ENCODE data around the gene CCDC149.

Gene CCDC149

GRCh38 chr4:24933684-24934275, 20.9 kb upstream of the CCDC149 start:
- Histone ChIP-seq H3K4me1 (ENCODE audit: control insufficient read depth, insufficient read depth, low read length, poor library complexity, severe bottlenecking) (no peaks in the 10 kb centered on the region), H3K27me3 (replicated peaks; ENCODE audit: control insufficient read depth, insufficient read depth, low read length, poor library complexity, severe bottlenecking) (no peaks in the 10 kb centered on the region), H3K27ac (ENCODE audit: insufficient read depth, low read length, poor library complexity, severe bottlenecking) (no peak overlapping the region), H3K4me3 (ENCODE audit: insufficient read depth, low read depth, low read length, poor library complexity, severe bottlenecking) (no peak overlapping the region), H3K36me3 (ENCODE audit: control insufficient read depth, insufficient read depth, low read length) (no peaks in the 10 kb centered on the region), H3K9me3 (ENCODE audit: control insufficient read depth, low read length) (no peaks in the 10 kb centered on the region)
- no peak for DNase-seq

- Histone ChIP-seq H3K4me1 (ENCODE audit: control insufficient read depth, insufficient read depth, low read length, poor library complexity, severe bottlenecking) (no peaks in the 10 kb centered on the region), H3K4me3 (ENCODE audit: insufficient read depth, low read depth, low read length, poor library complexity, severe bottlenecking) (no peak overlapping the region), H3K36me3 (ENCODE audit: control insufficient read depth, insufficient read depth, low read length) (no peaks in the 10 kb centered on the region), H3K9me3 (ENCODE audit: control insufficient read depth, low read length) (no peaks in the 10 kb centered on the region), H3K27me3 (replicated peaks; ENCODE audit: control insufficient read depth, insufficient read depth, low read length, poor library complexity, severe bottlenecking) (no peaks in the 10 kb centered on the region), H3K27ac (ENCODE audit: insufficient read depth, low read length, poor library complexity, severe bottlenecking) (no peak overlapping the region)
- no peak for DNase-seq
Measured at GRCh38 chr4:24932515-24933225, 19.8 kb upstream of the CCDC149 start.

- Histone ChIP-seq H3K27me3 (replicated peaks; ENCODE audit: control insufficient read depth, insufficient read depth, low read length, poor library complexity, severe bottlenecking) (no peaks in the 10 kb centered on the region), H3K4me1 (ENCODE audit: control insufficient read depth, insufficient read depth, low read length, poor library complexity, severe bottlenecking) (no peaks in the 10 kb centered on the region), H3K9me3 (ENCODE audit: control insufficient read depth, low read length) (no peaks in the 10 kb centered on the region), H3K36me3 (ENCODE audit: control insufficient read depth, insufficient read depth, low read length) (no peaks in the 10 kb centered on the region), H3K4me3 (ENCODE audit: insufficient read depth, low read depth, low read length, poor library complexity, severe bottlenecking) (no peak overlapping the region), H3K27ac (ENCODE audit: insufficient read depth, low read length, poor library complexity, severe bottlenecking) (no peak overlapping the region)
- no peak for DNase-seq
Measured at GRCh38 chr4:24930151-24930550, 17.3 kb upstream of the CCDC149 start.

- Histone ChIP-seq H3K4me3 (ENCODE audit: insufficient read depth, low read depth, low read length, poor library complexity, severe bottlenecking) (no peak overlapping the region), H3K9me3 (ENCODE audit: control insufficient read depth, low read length) (no peaks in the 10 kb centered on the region), H3K27ac (ENCODE audit: insufficient read depth, low read length, poor library complexity, severe bottlenecking) (no peak overlapping the region), H3K4me1 (ENCODE audit: control insufficient read depth, insufficient read depth, low read length, poor library complexity, severe bottlenecking) (no peaks in the 10 kb centered on the region), H3K27me3 (replicated peaks; ENCODE audit: control insufficient read depth, insufficient read depth, low read length, poor library complexity, severe bottlenecking) (no peaks in the 10 kb centered on the region), H3K36me3 (ENCODE audit: control insufficient read depth, insufficient read depth, low read length) (no peaks in the 10 kb centered on the region)
- DNase-seq, result no peak
Measured at GRCh38 chr4:24928708-24929107, 15.9 kb upstream of the CCDC149 start.

GRCh38 chr4:24927049-24927448, 14.2 kb upstream of the CCDC149 start:
- Histone ChIP-seq H3K27me3 (replicated peaks; ENCODE audit: control insufficient read depth, insufficient read depth, low read length, poor library complexity, severe bottlenecking) (no peaks in the 10 kb centered on the region), H3K27ac (ENCODE audit: insufficient read depth, low read length, poor library complexity, severe bottlenecking) (no peak overlapping the region), H3K4me3 (ENCODE audit: insufficient read depth, low read depth, low read length, poor library complexity, severe bottlenecking) (no peak overlapping the region), H3K36me3 (ENCODE audit: control insufficient read depth, insufficient read depth, low read length) (no peaks in the 10 kb centered on the region), H3K4me1 (ENCODE audit: control insufficient read depth, insufficient read depth, low read length, poor library complexity, severe bottlenecking) (no peaks in the 10 kb centered on the region), H3K9me3 (ENCODE audit: control insufficient read depth, low read length) (no peaks in the 10 kb centered on the region)
- no peak for DNase-seq

- H3K4me3 ChIP-seq (ENCODE audit: insufficient read depth, low read depth, low read length, poor library complexity, severe bottlenecking), result no peak overlapping the region
- H3K9me3 ChIP-seq (ENCODE audit: control insufficient read depth, low read length), result no peaks in the 10 kb centered on the region
- no peaks in the 10 kb centered on the region for H3K4me1 ChIP-seq (ENCODE audit: control insufficient read depth, insufficient read depth, low read length, poor library complexity, severe bottlenecking)
- no peak for DNase-seq
- no peaks in the 10 kb centered on the region for H3K36me3 ChIP-seq (ENCODE audit: control insufficient read depth, insufficient read depth, low read length)
- no peaks in the 10 kb centered on the region for H3K27me3 ChIP-seq (replicated peaks; ENCODE audit: control insufficient read depth, insufficient read depth, low read length, poor library complexity, severe bottlenecking)
- H3K27ac ChIP-seq (ENCODE audit: insufficient read depth, low read length, poor library complexity, severe bottlenecking), result no peak overlapping the region
Measured at GRCh38 chr4:24924309-24924781, 11.5 kb upstream of the CCDC149 start.

GRCh38 chr4:24923550-24923949, 10.7 kb upstream of the CCDC149 start:
- no peak overlapping the region for H3K27ac ChIP-seq (ENCODE audit: insufficient read depth, low read length, poor library complexity, severe bottlenecking)
- H3K36me3 ChIP-seq (ENCODE audit: control insufficient read depth, insufficient read depth, low read length), result no peaks in the 10 kb centered on the region
- no peaks in the 10 kb centered on the region for H3K27me3 ChIP-seq (replicated peaks; ENCODE audit: control insufficient read depth, insufficient read depth, low read length, poor library complexity, severe bottlenecking)
- DNase-seq, result no peak
- H3K4me1 ChIP-seq (ENCODE audit: control insufficient read depth, insufficient read depth, low read length, poor library complexity, severe bottlenecking), result no peaks in the 10 kb centered on the region
- H3K9me3 ChIP-seq (ENCODE audit: control insufficient read depth, low read length), result no peaks in the 10 kb centered on the region
- no peak overlapping the region for H3K4me3 ChIP-seq (ENCODE audit: insufficient read depth, low read depth, low read length, poor library complexity, severe bottlenecking)

- no peaks in the 10 kb centered on the region for H3K4me1 ChIP-seq (ENCODE audit: control insufficient read depth, insufficient read depth, low read length, poor library complexity, severe bottlenecking)
- H3K9me3 ChIP-seq (ENCODE audit: control insufficient read depth, low read length), result no peaks in the 10 kb centered on the region
- no peaks in the 10 kb centered on the region for H3K27me3 ChIP-seq (replicated peaks; ENCODE audit: control insufficient read depth, insufficient read depth, low read length, poor library complexity, severe bottlenecking)
- H3K27ac ChIP-seq (ENCODE audit: insufficient read depth, low read length, poor library complexity, severe bottlenecking), result no peak overlapping the region
- DNase-seq, result no peak
- no peaks in the 10 kb centered on the region for H3K36me3 ChIP-seq (ENCODE audit: control insufficient read depth, insufficient read depth, low read length)
- H3K4me3 ChIP-seq (ENCODE audit: insufficient read depth, low read depth, low read length, poor library complexity, severe bottlenecking), result no peak overlapping the region
Measured at GRCh38 chr4:24923002-24923401, 10.2 kb upstream of the CCDC149 start.

GRCh38 chr4:24922416-24922815, 9.6 kb upstream of the CCDC149 start:
- Histone ChIP-seq H3K27ac (ENCODE audit: insufficient read depth, low read length, poor library complexity, severe bottlenecking) (no peak overlapping the region), H3K4me1 (ENCODE audit: control insufficient read depth, insufficient read depth, low read length, poor library complexity, severe bottlenecking) (no peaks in the 10 kb centered on the region), H3K36me3 (ENCODE audit: control insufficient read depth, insufficient read depth, low read length) (no peaks in the 10 kb centered on the region), H3K4me3 (ENCODE audit: insufficient read depth, low read depth, low read length, poor library complexity, severe bottlenecking) (no peak overlapping the region), H3K9me3 (ENCODE audit: control insufficient read depth, low read length) (no peaks in the 10 kb centered on the region), H3K27me3 (replicated peaks; ENCODE audit: control insufficient read depth, insufficient read depth, low read length, poor library complexity, severe bottlenecking) (no peaks in the 10 kb centered on the region)
- DNase-seq, result no peak

GRCh38 chr4:24921491-24921890, 8.6 kb upstream of the CCDC149 start:
- no peaks in the 10 kb centered on the region for H3K9me3 ChIP-seq (ENCODE audit: control insufficient read depth, low read length)
- no peak overlapping the region for H3K4me3 ChIP-seq (ENCODE audit: insufficient read depth, low read depth, low read length, poor library complexity, severe bottlenecking)
- H3K27me3 ChIP-seq (replicated peaks; ENCODE audit: control insufficient read depth, insufficient read depth, low read length, poor library complexity, severe bottlenecking), result no peaks in the 10 kb centered on the region
- H3K27ac ChIP-seq (ENCODE audit: insufficient read depth, low read length, poor library complexity, severe bottlenecking), result no peak overlapping the region
- no peaks in the 10 kb centered on the region for H3K4me1 ChIP-seq (ENCODE audit: control insufficient read depth, insufficient read depth, low read length, poor library complexity, severe bottlenecking)
- no peak for DNase-seq
- no peaks in the 10 kb centered on the region for H3K36me3 ChIP-seq (ENCODE audit: control insufficient read depth, insufficient read depth, low read length)

Data from effector memory CD4-positive, alpha-beta T cell (primary cell).